Body of pancreas (tissue), 4 donors: ENCODE results near the gene NLRP5. TPM values are rescaled to one million over a fixed set of nuclear protein-coding genes. Genes with fewer than 3 reads are reported as not detected.
A peak's percentile ranks its signal among the peaks of the same experiment; 100 is the strongest.
"Not testable (repeated sequence)": the region's sequence is repeated elsewhere in the genome, so short reads cannot be mapped to it uniquely, and the experiment has no call there.

Experiments used
- ATAC-seq: fragments of 150-250 bp; one replicate; pipeline ENCODE4 v1.9.1; 2016
- DNase-seq, 4 donors: peaks; one replicate each; pipeline ENCODE4 v3.0.0-alpha.2; 2019
- H3K27ac ChIP-seq, 4 donors: fragments of 200-600 bp; sonication (generic); 1 replicate in 3 of 4; 2 replicates in 1 of 4; pipeline versions ENCODE4 v1.5.1 to v1.6.1; 2016 to 2019; ENCODE audit warnings: mild to moderate bottlenecking in 1 of 4, mixed read lengths in 1 of 4, moderate library complexity in 1 of 4
- H3K27me3 ChIP-seq, 2 donors: fragments of 200-600 bp; sonication (generic); one replicate each; pipeline ENCODE4 v1.6.0; 2016; ENCODE audit warnings: mild to moderate bottlenecking in 1 of 2
- H3K36me3 ChIP-seq, 2 donors: fragments of 200-600 bp; sonication (generic); replicated peaks in 1 of 2; 2 replicates each; pipeline ENCODE4 v1.5.1; 2016; ENCODE audit warnings: low read depth in 2 of 2; ENCODE audit not compliant: insufficient read depth in 1 of 2
- H3K4me1 ChIP-seq: fragments of 200-600 bp; sonication (generic); one replicate; pipeline ENCODE4 v1.6.0; 2016
- H3K4me3 ChIP-seq, 2 donors: fragments of 200-600 bp; sonication (generic); 1 replicate in 1 of 2; 2 replicates in 1 of 2; pipeline ENCODE4 v1.5.1; 2016 to 2019
- H3K9me3 ChIP-seq, 3 donors: fragments of 200-600 bp; sonication (generic); 1 replicate in 2 of 3; 2 replicates in 1 of 3; pipeline ENCODE4 v1.5.1; 2016
- CTCF ChIP-seq, 7 experiments: fragments of 450-650 bp in 4 of 7; fragments of 200-600 bp in 3 of 7; sonication (generic) in 3 of 7; IDR thresholded peaks; one replicate each; pipeline ENCODE4 v1.5.1; 2016 to 2019; ENCODE audit warnings: antibody characterized with exemption in 7 of 7
- POLR2A ChIP-seq, 3 donors: fragments of 450-650 bp; IDR thresholded peaks; one replicate each; pipeline ENCODE4 v1.6.1; 2016; ENCODE audit warnings: antibody characterized with exemption in 3 of 3, mild to moderate bottlenecking in 2 of 3
- whole genome bisulfite sequencing, 2 donors: methylation state at CpG; one replicate each; pipeline ENCODE4 v1.1.5; 2017; 5-methylcytosine and 5-hydroxymethylcytosine counted together
- intact Hi-C: fragments of 100-400 bp; cut with DNase I; formaldehyde crosslinking; loops from one replicate; pipeline ENCODE4 v1.15.1; 2023
- total RNA-seq, 2 donors: library from RNA; depleted of rRNA; stranded (reverse); fragments of >200 nt; gene quantifications; one replicate each; pipeline ENCODE4 v1.1.0, GENCODE V29; 2016

NLRP5 gene
- total RNA-seq, 2 donors from 2014 or later = not detected

- H3K36me3 ChIP-seq = no peaks in the 10 kb centered on the region
- DNase-seq (no peak), ATAC-seq (no peak)
- H3K4me3 ChIP-seq = no peak overlapping the region
- no peak overlapping the region for H3K27ac ChIP-seq
- 84 to 95% methylated on average over 8 to 9 of the region's 9 CpGs for WGBS, 2 donors
- no peaks in the 10 kb centered on the region for H3K9me3 ChIP-seq
- H3K27me3 ChIP-seq = no peaks in the 10 kb centered on the region
- TF ChIP-seq POLR2A (IDR thresholded peaks at IDR 0.05) (no peak), CTCF (IDR thresholded peaks at IDR 0.05) (no peak)
- intact Hi-C loops = no loop called here
- H3K4me1 ChIP-seq = no peaks in the 10 kb centered on the region
These were observed 107.9 kb downstream of the NLRP5 start for GRCh38 chr19:56094449-56094848.

GRCh38 chr19:56096665-56097064, 110.1 kb downstream of the NLRP5 start:
- 69 to 92% methylated on average over 11 to 13 of the region's 13 CpGs for WGBS, 2 donors
- Histone ChIP-seq H3K9me3 (no peaks in the 10 kb centered on the region), H3K27ac (no peak overlapping the region), H3K27me3 (no peaks in the 10 kb centered on the region), H3K4me3 (no peak overlapping the region), H3K36me3 (peaks cover 0 to 7% of the 10 kb centered on the region in 2 donors), H3K4me1 (no peaks in the 10 kb centered on the region)
- TF ChIP-seq CTCF (IDR thresholded peaks at IDR 0.05) (no peak), POLR2A (IDR thresholded peaks at IDR 0.05) (no peak)
- ATAC-seq = no peak
- intact Hi-C loops = no loop called here
- no peak for DNase-seq

GRCh38 chr19:56097306-56097705, 110.7 kb downstream of the NLRP5 start:
- H3K9me3 ChIP-seq = no peaks in the 10 kb centered on the region
- WGBS, 2 donors = 88 to 91% methylated on average over 23 of the region's 23 CpGs
- H3K27me3 ChIP-seq = no peaks in the 10 kb centered on the region
- intact Hi-C loops = no loop called here
- no peak overlapping the region for H3K27ac ChIP-seq
- TF ChIP-seq POLR2A (IDR thresholded peaks at IDR 0.05) = no peak
- TF ChIP-seq CTCF (IDR thresholded peaks at IDR 0.05) = no peak
- ATAC-seq (no peak), DNase-seq (no peak)
- H3K4me1 ChIP-seq = no peaks in the 10 kb centered on the region
- peaks cover 0 to 7% of the 10 kb centered on the region in 2 donors for H3K36me3 ChIP-seq
- no peak overlapping the region for H3K4me3 ChIP-seq

- intact Hi-C loops = no loop called here
- H3K27ac ChIP-seq = no peak overlapping the region
- H3K4me3 ChIP-seq = no peak overlapping the region
- DNase-seq (no peak), ATAC-seq (peak; percentile 13)
- no peaks in the 10 kb centered on the region for H3K9me3 ChIP-seq
- H3K36me3 ChIP-seq = peaks cover 0 to 10% of the 10 kb centered on the region in 2 donors
- no peaks in the 10 kb centered on the region for H3K4me1 ChIP-seq
- no peaks in the 10 kb centered on the region for H3K27me3 ChIP-seq
- WGBS, 2 donors = 93 to 100% methylated on average over 1 to 7 of the region's 7 CpGs
- no peak for TF ChIP-seq CTCF (IDR thresholded peaks at IDR 0.05)
- TF ChIP-seq POLR2A (IDR thresholded peaks at IDR 0.05) = no peak
These were observed 111.2 kb downstream of the NLRP5 start for GRCh38 chr19:56097776-56098175.

- DNase-seq, H3K4me1 ChIP-seq, H3K27ac ChIP-seq, H3K9me3 ChIP-seq, H3K4me3 ChIP-seq, ATAC-seq, intact Hi-C loops, H3K27me3 ChIP-seq: not testable (repeated sequence)
- peaks cover 0 to 10% of the 10 kb centered on the region in 2 donors for H3K36me3 ChIP-seq
- WGBS, 2 donors = 92 to 93% methylated on average over 13 to 14 of the region's 21 CpGs
These were observed 111.7 kb downstream of the NLRP5 start for GRCh38 chr19:56098237-56098636.
